C4-2B (cell line): ENCODE data around the gene ESPN.

Source experiments
- ZFX ChIP-seq: fragments of 450-650 bp; IDR thresholded peaks from 2 replicates; pipeline ENCODE4 v1.6.1; 2017
- TF ChIP-seq, protein P1 (sequence below): fragments of 450-650 bp; conservative IDR thresholded peaks from 2 replicates; pipeline ENCODE4 v1.5.1; 2017; ENCODE audit warnings: mild to moderate bottlenecking

DNA sequence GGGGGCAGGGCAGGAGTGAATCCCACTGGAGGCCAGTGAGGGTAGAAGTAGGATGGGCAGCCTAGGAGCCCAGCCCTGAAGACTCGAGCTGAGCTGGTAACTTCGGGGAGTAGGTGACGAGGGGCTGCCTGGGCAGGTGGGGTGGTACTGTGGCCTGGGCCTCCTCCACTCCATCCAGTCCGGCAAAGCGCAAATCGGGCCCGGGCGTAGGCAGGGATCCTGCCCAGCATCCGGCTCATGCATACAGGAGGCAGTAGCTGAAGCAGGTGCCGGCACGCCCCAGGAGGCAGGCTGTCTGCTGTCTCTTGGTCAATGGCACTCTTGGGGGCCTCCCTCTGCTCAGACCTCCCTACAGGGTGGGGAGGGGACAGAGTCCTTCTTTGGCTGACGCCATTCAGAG, 42.6 kb downstream of the ESPN start:
- TF ChIP-seq, protein P1, sequence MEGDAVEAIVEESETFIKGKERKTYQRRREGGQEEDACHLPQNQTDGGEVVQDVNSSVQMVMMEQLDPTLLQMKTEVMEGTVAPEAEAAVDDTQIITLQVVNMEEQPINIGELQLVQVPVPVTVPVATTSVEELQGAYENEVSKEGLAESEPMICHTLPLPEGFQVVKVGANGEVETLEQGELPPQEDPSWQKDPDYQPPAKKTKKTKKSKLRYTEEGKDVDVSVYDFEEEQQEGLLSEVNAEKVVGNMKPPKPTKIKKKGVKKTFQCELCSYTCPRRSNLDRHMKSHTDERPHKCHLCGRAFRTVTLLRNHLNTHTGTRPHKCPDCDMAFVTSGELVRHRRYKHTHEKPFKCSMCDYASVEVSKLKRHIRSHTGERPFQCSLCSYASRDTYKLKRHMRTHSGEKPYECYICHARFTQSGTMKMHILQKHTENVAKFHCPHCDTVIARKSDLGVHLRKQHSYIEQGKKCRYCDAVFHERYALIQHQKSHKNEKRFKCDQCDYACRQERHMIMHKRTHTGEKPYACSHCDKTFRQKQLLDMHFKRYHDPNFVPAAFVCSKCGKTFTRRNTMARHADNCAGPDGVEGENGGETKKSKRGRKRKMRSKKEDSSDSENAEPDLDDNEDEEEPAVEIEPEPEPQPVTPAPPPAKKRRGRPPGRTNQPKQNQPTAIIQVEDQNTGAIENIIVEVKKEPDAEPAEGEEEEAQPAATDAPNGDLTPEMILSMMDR, result no peak
- TF ChIP-seq ZFX, result no peak
